GM18858 (cell line): ENCODE results near the gene SRPRB.

Source experiments
- ATAC-seq: cut with Tn5 transposase; IDR thresholded peaks from one replicate; pipeline ENCODE4 v1.9.1; 2021; ENCODE audit not compliant: unreplicated experiment

Gene SRPRB, protein sequence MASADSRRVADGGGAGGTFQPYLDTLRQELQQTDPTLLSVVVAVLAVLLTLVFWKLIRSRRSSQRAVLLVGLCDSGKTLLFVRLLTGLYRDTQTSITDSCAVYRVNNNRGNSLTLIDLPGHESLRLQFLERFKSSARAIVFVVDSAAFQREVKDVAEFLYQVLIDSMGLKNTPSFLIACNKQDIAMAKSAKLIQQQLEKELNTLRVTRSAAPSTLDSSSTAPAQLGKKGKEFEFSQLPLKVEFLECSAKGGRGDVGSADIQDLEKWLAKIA

GRCh38 chr3:133805702-133806475 is at the start of gene SRPRB:
Gene SRPRB (plus strand): TSS chr3:133805815. CDS start chr3:133805849, 34 bp downstream.
- ATAC-seq: peak; percentile 96

GRCh38 chr3:133756716-133757694 is 48.6 kb upstream of the SRPRB start:
- no peak for ATAC-seq

DNA sequence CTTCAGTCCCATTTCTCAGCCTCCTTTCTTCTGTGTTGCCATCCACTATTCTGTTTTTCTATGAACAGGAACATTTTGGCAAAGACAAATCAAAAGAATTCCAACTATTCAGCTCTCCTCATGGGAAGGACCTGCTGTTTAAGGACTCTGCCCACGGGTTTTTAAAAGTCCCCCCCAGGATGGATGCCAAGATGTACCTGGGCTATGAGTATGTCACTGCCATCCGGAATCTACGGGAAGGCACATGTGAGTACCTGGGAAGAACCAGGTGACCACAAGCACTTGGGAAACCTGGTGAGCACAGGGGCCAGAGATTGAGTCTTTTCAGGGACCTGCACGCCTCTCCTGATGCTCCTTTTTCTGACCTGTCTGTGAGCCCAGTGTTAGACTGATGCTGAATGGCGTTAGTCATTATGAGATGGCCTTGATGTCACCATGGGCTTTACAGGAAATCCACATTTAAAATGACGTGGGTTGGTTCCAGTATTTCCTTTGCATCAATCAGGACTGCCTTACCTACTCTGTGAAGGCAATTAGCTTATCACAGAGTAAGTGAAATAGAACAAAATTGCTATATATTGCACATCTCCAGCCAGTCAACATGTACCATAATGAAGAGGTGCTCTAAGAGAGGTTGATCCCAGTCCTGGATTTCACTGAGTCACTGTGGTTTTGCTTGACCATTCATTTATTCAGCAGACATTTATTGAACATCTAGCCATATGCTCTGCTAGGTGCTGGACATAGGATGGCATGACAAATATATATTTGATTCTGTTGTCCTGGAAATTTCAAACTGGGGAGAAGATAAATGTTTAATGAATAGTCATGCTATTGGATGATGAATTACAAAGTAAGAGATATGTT is 47.7 kb upstream of the SRPRB start:
- no peak for ATAC-seq

DNA sequence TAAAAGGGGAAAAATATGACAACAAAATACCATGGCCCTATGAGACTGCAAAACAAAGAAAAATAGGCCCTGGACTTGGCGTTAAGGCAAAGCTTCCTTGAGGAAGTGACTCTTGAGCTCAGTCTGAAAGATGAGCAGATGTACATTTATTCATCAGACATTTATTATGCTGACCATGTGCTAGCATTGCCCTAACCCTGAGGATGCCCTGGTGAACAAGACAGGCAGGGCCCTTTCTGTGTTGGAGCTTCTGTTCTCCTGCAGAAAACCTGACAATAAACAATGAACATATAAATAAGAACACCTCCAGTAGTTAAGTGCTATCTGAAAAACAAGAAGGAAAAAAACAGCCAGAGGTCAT is 47.1 kb upstream of the SRPRB start:
- ATAC-seq: no peak

GRCh38 chr3:133758964-133759739 is 46.5 kb upstream of the SRPRB start:
- ATAC-seq: no peak

- ATAC-seq: no peak
Observed at GRCh38 chr3:133759740-133760305, 45.8 kb upstream of the SRPRB start.

- no peak for ATAC-seq
Observed at GRCh38 chr3:133760916-133761315, 44.7 kb upstream of the SRPRB start.

DNA sequence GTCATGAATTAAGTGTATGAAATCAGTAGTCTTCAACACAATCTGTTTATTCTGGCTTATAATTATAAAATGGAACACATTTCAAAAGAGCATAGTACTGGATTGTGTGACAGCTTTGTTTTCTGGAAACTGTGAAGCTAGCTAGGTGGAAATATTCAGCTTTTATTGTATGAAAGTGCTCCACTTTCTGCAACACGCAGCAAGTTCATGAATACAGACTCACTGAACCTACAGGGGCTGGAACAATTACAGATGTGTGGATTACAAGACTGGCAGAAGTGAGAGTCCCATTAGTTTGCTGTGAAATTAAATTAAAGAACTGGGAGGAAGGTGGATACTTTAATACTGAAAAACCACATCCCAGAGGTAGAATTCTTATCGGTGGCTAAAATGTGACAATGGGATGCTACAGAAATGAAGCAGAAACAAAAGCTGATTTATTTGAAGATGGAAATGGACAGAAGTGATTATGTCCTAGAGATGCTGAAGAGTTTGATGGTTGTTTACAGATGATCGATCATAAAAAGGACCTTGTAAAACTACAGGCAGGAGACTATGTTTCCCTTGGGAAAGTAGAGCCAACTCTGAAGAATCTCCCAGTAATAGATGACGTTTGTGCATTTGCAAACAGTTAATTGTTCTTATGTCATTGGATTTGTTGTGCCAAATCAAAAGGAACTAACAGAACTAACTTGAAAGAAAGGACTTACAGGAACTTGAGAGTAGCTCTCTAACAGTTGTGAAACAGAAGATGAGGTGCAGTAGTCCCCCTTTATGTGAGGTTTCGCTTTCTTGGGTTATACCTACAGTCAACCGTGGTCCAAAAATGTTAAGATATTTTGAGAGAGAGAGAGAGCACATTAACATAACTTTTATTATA is 43.8 kb upstream of the SRPRB start:
- no peak for ATAC-seq

DNA sequence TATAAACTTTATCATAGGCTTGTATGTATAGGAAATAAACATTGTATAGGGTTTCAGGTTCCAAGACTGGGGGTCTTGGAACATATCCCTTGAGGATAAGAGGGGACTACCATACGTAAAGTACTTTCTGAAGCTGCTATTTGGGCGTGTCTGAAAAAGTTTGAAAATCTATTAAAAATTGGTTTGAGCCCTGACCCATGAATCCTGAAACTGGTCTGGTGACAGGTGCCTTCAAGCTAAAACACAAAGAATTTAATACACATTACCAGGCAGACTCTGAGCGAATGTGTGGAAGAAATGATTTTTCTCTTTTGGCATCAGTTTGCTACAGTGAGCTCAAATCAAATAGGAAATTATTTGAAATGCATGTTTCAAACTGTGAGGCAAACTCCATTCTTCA is 43.1 kb upstream of the SRPRB start:
- ATAC-seq: no peak

DNA sequence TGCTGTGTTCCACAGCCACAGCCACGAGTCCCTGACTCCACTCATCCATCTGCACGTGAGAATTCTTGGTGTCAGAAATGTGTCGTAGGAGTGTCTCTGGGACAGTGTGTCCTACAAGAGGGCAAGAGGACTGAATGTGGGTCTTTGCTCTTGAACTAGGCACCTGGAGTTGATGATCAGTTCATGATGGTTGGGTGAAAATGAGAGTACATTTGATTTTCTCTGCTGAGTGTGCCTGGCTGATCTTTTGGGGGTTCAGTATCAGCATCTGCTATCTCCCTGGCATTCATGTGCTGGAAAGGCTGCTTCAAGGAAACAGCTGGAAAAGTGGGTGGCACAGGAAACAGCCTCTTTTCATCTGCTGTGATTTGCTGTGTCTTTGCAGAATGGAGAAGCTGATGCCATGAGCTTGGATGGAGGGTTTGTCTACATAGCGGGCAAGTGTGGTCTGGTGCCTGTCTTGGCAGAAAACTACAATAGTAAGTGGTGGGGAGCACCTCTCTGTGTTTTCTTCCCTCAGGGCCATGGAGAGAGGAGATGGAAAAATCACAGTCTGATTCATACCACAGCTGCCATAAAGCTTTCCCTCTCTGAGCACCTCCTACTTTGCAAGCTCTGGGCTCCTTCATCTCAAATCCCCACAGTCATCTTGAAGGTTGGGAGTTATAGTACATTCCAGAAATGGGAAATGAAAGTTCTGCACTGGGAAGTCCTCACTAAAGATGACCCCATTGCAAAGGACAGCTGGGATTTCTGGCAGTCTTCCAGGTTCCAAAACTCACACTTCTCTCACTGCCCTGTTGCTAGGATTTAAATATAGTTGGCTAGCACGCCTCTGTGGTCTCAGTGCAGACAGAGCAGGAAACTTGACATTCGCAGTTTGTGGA is 41.6 kb upstream of the SRPRB start:
- ATAC-seq: no peak

DNA sequence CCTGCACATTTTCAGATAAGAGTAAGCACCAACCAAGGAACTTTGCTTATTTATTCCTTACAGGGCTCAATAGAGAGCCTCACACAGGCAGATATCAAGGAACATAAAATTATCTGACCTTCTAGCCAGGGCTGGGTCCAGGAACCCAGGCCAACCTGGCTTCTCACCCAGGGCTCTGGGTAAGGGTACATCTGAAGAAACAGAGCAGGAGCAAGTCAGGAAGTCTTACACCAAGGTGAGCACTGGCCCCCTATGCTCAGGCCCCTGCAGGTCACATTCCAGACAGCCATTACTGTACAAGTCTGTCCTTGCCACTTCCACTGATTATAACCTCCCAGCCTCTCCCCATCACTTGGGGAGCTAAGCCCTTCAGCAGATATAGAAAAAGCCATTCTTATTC is 40.4 kb upstream of the SRPRB start:
- no peak for ATAC-seq

DNA sequence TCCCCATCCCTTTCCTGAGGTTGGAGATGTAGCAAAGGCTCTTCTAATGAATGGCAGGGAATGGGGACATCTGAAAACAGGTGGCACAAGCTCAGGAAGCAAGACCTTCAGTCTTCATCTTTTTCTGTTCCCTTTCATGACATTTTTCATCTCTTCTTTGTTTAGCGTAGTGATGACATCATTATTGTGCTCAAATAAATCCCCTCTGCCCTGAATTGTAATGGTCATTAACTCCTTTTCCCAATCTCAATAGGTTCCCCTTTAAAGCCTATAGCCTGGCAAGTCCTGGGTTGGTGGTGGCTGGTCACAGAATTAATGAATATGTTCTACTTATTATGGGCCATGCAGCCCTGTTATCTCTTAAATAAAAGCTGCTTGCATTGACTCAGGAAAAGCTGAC is 38.0 kb upstream of the SRPRB start:
- no peak for ATAC-seq

GRCh38 chr3:133769536-133769935 is 36.1 kb upstream of the SRPRB start:
- ATAC-seq: no peak

DNA sequence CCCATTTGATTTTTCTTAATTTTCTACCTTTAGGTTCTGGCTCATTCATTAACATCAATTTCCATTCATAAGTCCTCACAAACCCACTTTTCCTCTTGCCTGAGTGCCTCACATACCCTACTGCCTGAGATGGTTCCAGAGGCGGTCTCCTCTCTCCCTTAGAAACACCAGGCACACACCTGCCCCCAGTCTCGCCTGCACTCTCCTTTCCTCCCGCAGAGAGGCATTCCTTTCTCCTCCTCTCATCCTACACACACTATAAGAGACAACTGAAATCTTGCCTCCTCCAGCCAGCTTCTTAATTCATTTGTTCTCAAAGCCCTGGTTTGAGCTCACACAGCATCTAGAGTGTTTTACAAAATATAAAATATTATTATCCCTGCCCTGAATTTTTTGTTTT is 31.9 kb upstream of the SRPRB start:
- no peak for ATAC-seq

DNA sequence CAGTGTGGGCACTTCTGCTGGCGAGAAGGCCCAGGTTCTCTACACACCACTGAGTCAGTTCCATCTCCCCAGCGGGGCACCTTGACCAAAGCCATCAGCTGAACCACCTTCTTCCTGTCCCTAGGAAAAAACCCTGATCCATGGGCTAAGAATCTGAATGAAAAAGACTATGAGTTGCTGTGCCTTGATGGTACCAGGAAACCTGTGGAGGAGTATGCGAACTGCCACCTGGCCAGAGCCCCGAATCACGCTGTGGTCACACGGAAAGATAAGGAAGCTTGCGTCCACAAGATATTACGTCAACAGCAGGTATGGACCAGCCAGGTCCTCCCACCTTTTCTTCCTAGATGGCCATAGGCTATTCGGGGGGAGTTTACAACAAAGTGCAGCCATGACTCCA is 30.3 kb upstream of the SRPRB start:
- no peak for ATAC-seq

- no peak for ATAC-seq
Observed at GRCh38 chr3:133775835-133776234, 29.8 kb upstream of the SRPRB start.

GRCh38 chr3:133776794-133777438 is 28.7 kb upstream of the SRPRB start:
- no peak for ATAC-seq
